HG03469 (cell line): ENCODE measurements around the gene WBP1L.
"Not testable (repeated sequence)": the region's sequence is repeated elsewhere in the genome, so short reads cannot be mapped to it uniquely, and the experiment has no call there.

Source experiments
- ATAC-seq: cut with Tn5 transposase; IDR thresholded peaks from one replicate; pipeline ENCODE4 v1.9.1; 2021; ENCODE audit warnings: mild to moderate bottlenecking, moderate library complexity, moderate number of reproducible peaks; ENCODE audit not compliant: unreplicated experiment

The WBP1L gene

GRCh38 chr10:102834143-102834542, 90.4 kb downstream of the WBP1L start:
- no peak for ATAC-seq

- ATAC-seq, result no peak
These were observed 91.3 kb downstream of the WBP1L start for GRCh38 chr10:102835007-102835482.

GRCh38 chr10:102837230-102837721, 93.5 kb downstream of the WBP1L start, which contains the start of gene CYP17A1:
Gene CYP17A1, minus strand, starts transcription at chr10:102837413. Its CDS starts 52 bp downstream, at chr10:102837361.
- ATAC-seq, result no peak

GRCh38 chr10:102838276-102838927, 94.7 kb downstream of the WBP1L start:
- ATAC-seq, result not testable (repeated sequence)

- ATAC-seq, result no peak
These were observed 98.1 kb downstream of the WBP1L start for GRCh38 chr10:102841827-102842345.

- not testable (repeated sequence) for ATAC-seq
These were observed 99.4 kb downstream of the WBP1L start for GRCh38 chr10:102843139-102843538.

GRCh38 chr10:102844190-102844776, 100.5 kb downstream of the WBP1L start:
- ATAC-seq, result not testable (repeated sequence)

GRCh38 chr10:102845352-102845902, 101.7 kb downstream of the WBP1L start:
- ATAC-seq, result no peak

GRCh38 chr10:102850025-102850518, 106.3 kb downstream of the WBP1L start:
- no peak for ATAC-seq

GRCh38 chr10:102853237-102853636, 109.5 kb downstream of the WBP1L start:
- ATAC-seq, result not testable (repeated sequence)

GRCh38 chr10:102855731-102856436, 112.1 kb downstream of the WBP1L start:
- ATAC-seq, result not testable (repeated sequence)

GRCh38 chr10:102856758-102857424, 113.1 kb downstream of the WBP1L start:
- ATAC-seq, result no peak

- no peak for ATAC-seq
These were observed 116.2 kb downstream of the WBP1L start for GRCh38 chr10:102859911-102860310.

- no peak for ATAC-seq
These were observed 119.9 kb downstream of the WBP1L start for GRCh38 chr10:102863660-102864059.

GRCh38 chr10:102865620-102866019, 121.9 kb downstream of the WBP1L start:
- no peak for ATAC-seq
